ENCODE data around the gene GAREM1. TPM values are rescaled to one million over a fixed set of nuclear protein-coding genes. Genes with fewer than 3 reads are reported as not detected.

The GAREM1 gene
- total RNA-seq, 1 donor from 2014 or later: 9.0 TPM

- Histone ChIP-seq H3K27ac (ENCODE audit: low read depth, low read length) (no peak overlapping the region), H2AFZ (ENCODE audit: low read depth, low read length) (no peak overlapping the region), H3K4me3 (ENCODE audit: insufficient read depth, low read depth, low read length) (no peak overlapping the region), H4K20me1 (ENCODE audit: insufficient read depth, low read length) (no peaks in the 10 kb centered on the region), H3K79me2 (ENCODE audit: insufficient read depth, low read length) (no peaks in the 10 kb centered on the region), H3K9me3 (ENCODE audit: insufficient read depth, low read depth, low read length) (no peaks in the 10 kb centered on the region), H3K36me3 (ENCODE audit: insufficient read depth, low read length) (no peaks in the 10 kb centered on the region), H3K4me1 (ENCODE audit: insufficient read depth, low read length) (no peaks in the 10 kb centered on the region), H3K4me2 (ENCODE audit: low read length) (no peak overlapping the region), H3K9ac (ENCODE audit: low read length) (no peak overlapping the region), H3K27me3 (ENCODE audit: insufficient read depth, low read length) (no peaks in the 10 kb centered on the region)
- H3K4me1 Mint-ChIP-seq (ENCODE audit: low read depth, unreplicated experiment): peaks cover 3% of the 10 kb centered on the region
- FAIRE-seq: no peak
- no peak overlapping the region for H3K27ac Mint-ChIP-seq (ENCODE audit: unreplicated experiment)
- H3K9me3 Mint-ChIP-seq (ENCODE audit: unreplicated experiment): no peaks in the 10 kb centered on the region
- TF ChIP-seq CTCF (IDR thresholded peaks at IDR 0.05; ENCODE audit: insufficient read depth, low read depth, low read length) (no peak), EZH2 (IDR thresholded peaks at IDR 0.05; ENCODE audit: insufficient read depth, low read length) (no peak)
- no peaks in the 10 kb centered on the region for H3K27me3 Mint-ChIP-seq (ENCODE audit: low read depth, unreplicated experiment)
- no peak overlapping the region for H3K4me3 Mint-ChIP-seq (ENCODE audit: unreplicated experiment)
- DNase-seq (ENCODE audit: low read depth): no peak
- no peaks in the 10 kb centered on the region for H3K36me3 Mint-ChIP-seq (ENCODE audit: low read depth, unreplicated experiment)
Measured at GRCh38 chr18:32242395-32242794, 228.3 kb downstream of the GAREM1 start.

- Mint-ChIP-seq H3K27ac (ENCODE audit: unreplicated experiment) (no peak overlapping the region), H3K4me3 (ENCODE audit: unreplicated experiment) (no peak overlapping the region)
Measured at GRCh38 chr18:32238635-32239268, 231.9 kb downstream of the GAREM1 start.

More at GRCh38 chr18:32238635-32239268, 231.9 kb downstream of the GAREM1 start:
- H3K4me2 ChIP-seq (ENCODE audit: low read length): no peak overlapping the region
- no peak overlapping the region for H3K4me3 ChIP-seq (ENCODE audit: insufficient read depth, low read depth, low read length)
- DNase-seq (ENCODE audit: low read depth) (no peak), FAIRE-seq (no peak)
- no peak overlapping the region for H3K9ac ChIP-seq (ENCODE audit: low read length)
- H4K20me1 ChIP-seq (ENCODE audit: insufficient read depth, low read length): no peaks in the 10 kb centered on the region
- no peaks in the 10 kb centered on the region for H3K4me1 ChIP-seq (ENCODE audit: insufficient read depth, low read length)
- H3K79me2 ChIP-seq (ENCODE audit: insufficient read depth, low read length): no peaks in the 10 kb centered on the region
- no peak overlapping the region for H2AFZ ChIP-seq (ENCODE audit: low read depth, low read length)
- Mint-ChIP-seq H3K27me3 (ENCODE audit: low read depth, unreplicated experiment) (no peaks in the 10 kb centered on the region), H3K36me3 (ENCODE audit: low read depth, unreplicated experiment) (peaks cover 1% of the 10 kb centered on the region), H3K9me3 (ENCODE audit: unreplicated experiment) (no peaks in the 10 kb centered on the region), H3K4me1 (ENCODE audit: low read depth, unreplicated experiment) (peaks cover 3% of the 10 kb centered on the region)
- no peaks in the 10 kb centered on the region for H3K36me3 ChIP-seq (ENCODE audit: insufficient read depth, low read length)
- TF ChIP-seq CTCF (IDR thresholded peaks at IDR 0.05; ENCODE audit: insufficient read depth, low read depth, low read length): no peak
- no peak for TF ChIP-seq EZH2 (IDR thresholded peaks at IDR 0.05; ENCODE audit: insufficient read depth, low read length)
- H3K27ac ChIP-seq (ENCODE audit: low read depth, low read length): no peak overlapping the region
- H3K27me3 ChIP-seq (ENCODE audit: insufficient read depth, low read length): no peaks in the 10 kb centered on the region
- H3K9me3 ChIP-seq (ENCODE audit: insufficient read depth, low read depth, low read length): no peaks in the 10 kb centered on the region

Data from astrocyte (in vitro differentiated cells and primary cell).